Osteocyte (in vitro differentiated cells): Measurements from ENCODE around the gene SLC17A8. TPM values are rescaled to one million over a fixed set of nuclear protein-coding genes. Genes with fewer than 3 reads are reported as not detected.
"Not testable (repeated sequence)": the region's sequence is repeated elsewhere in the genome, so short reads cannot be mapped to it uniquely, and the experiment has no call there.

Experiments
- DNase-seq: peaks from one replicate; pipeline ENCODE4 v3.0.0; 2021; ENCODE audit warnings: mixed read lengths; ENCODE audit not compliant: unreplicated experiment; ENCODE audit errors: extremely low spot score
- H3K27ac Mint-ChIP-seq: one replicate; pipeline ENCODE4 v1.8.0; 2021; ENCODE audit warnings: mild to moderate bottlenecking, mixed read lengths; ENCODE audit not compliant: unreplicated experiment
- H3K27me3 Mint-ChIP-seq: one replicate; pipeline ENCODE4 v1.8.0; 2021; ENCODE audit warnings: mixed read lengths; ENCODE audit not compliant: unreplicated experiment
- H3K36me3 Mint-ChIP-seq: one replicate; pipeline ENCODE4 v1.8.0; 2021; ENCODE audit warnings: mixed read lengths; ENCODE audit not compliant: unreplicated experiment
- H3K4me1 Mint-ChIP-seq: one replicate; pipeline ENCODE4 v1.8.0; 2021; ENCODE audit warnings: mixed read lengths; ENCODE audit not compliant: unreplicated experiment
- H3K4me3 Mint-ChIP-seq: one replicate; pipeline ENCODE4 v1.8.0; 2021; ENCODE audit warnings: mild to moderate bottlenecking, moderate library complexity, mixed read lengths; ENCODE audit not compliant: unreplicated experiment
- H3K9me3 Mint-ChIP-seq: one replicate; pipeline ENCODE4 v1.8.0; 2021; ENCODE audit warnings: mixed read lengths; ENCODE audit not compliant: unreplicated experiment
- CTCF ChIP-seq: fragments of 200-600 bp; sonication (generic); IDR thresholded peaks from 2 replicates; pipeline ENCODE4 v1.5.0; 2021; ENCODE audit warnings: antibody characterized with exemption, mild to moderate bottlenecking, moderate library complexity
- total RNA-seq: library from RNA; stranded (reverse); gene quantifications from 2 replicates; pipeline ENCODE4 v1.2.1, GENCODE V29; 2021

Gene SLC17A8
- total RNA-seq, 1 donor from 2014 or later: not detected

GRCh38 chr12:100337727-100338126, 19.1 kb upstream of the SLC17A8 start:
- no peaks in the 10 kb centered on the region for H3K4me1 Mint-ChIP-seq
- peaks cover 38% of the 10 kb centered on the region for H3K36me3 Mint-ChIP-seq
- no peak overlapping the region for H3K4me3 Mint-ChIP-seq
- no peak overlapping the region for H3K27ac Mint-ChIP-seq
- no peaks in the 10 kb centered on the region for H3K27me3 Mint-ChIP-seq
- TF ChIP-seq CTCF: no peak
- no peak for DNase-seq
- H3K9me3 Mint-ChIP-seq: peaks cover 4% of the 10 kb centered on the region

GRCh38 chr12:100339071-100339470, 17.8 kb upstream of the SLC17A8 start:
- H3K36me3 Mint-ChIP-seq: peaks cover 36% of the 10 kb centered on the region
- no peaks in the 10 kb centered on the region for H3K27me3 Mint-ChIP-seq
- peaks cover 4% of the 10 kb centered on the region for H3K9me3 Mint-ChIP-seq
- no peak overlapping the region for H3K4me3 Mint-ChIP-seq
- DNase-seq: no peak
- H3K27ac Mint-ChIP-seq: no peak overlapping the region
- no peak for TF ChIP-seq CTCF
- no peaks in the 10 kb centered on the region for H3K4me1 Mint-ChIP-seq

DNA sequence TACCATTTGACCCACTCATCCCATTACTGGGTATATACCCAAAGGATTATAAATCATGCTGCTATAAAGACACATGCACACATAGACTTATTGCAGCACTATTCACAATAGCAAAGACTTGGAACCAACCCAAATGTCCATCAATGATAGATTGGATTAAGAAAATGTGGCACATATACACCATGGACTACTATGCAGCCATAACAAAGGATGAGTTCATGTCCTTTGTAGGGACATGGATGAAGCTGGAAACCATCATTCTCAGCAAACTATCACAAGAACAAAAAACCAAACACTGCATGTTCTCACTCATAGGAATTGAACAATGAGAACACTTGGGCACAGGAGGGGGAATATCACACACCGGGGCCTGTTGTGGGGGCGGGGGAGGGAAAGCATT, 14.0 kb upstream of the SLC17A8 start:
- H3K4me3 Mint-ChIP-seq, H3K27me3 Mint-ChIP-seq, H3K9me3 Mint-ChIP-seq, DNase-seq, H3K27ac Mint-ChIP-seq, H3K4me1 Mint-ChIP-seq: not testable (repeated sequence)
- H3K36me3 Mint-ChIP-seq: peaks cover 17% of the 10 kb centered on the region

GRCh38 chr12:100344351-100344750, 12.5 kb upstream of the SLC17A8 start:
- not testable (repeated sequence) for H3K4me1 Mint-ChIP-seq, H3K9me3 Mint-ChIP-seq, H3K27me3 Mint-ChIP-seq, H3K36me3 Mint-ChIP-seq, DNase-seq, H3K4me3 Mint-ChIP-seq, H3K27ac Mint-ChIP-seq

GRCh38 chr12:100345020-100345767, 11.7 kb upstream of the SLC17A8 start:
- Mint-ChIP-seq H3K9me3 (peaks cover 4% of the 10 kb centered on the region), H3K27me3 (peaks cover 2% of the 10 kb centered on the region), H3K4me1 (no peaks in the 10 kb centered on the region), H3K4me3 (no peak overlapping the region), H3K27ac (no peak overlapping the region), H3K36me3 (peaks cover 6% of the 10 kb centered on the region)
- TF ChIP-seq CTCF: no peak
- DNase-seq: no peak

DNA sequence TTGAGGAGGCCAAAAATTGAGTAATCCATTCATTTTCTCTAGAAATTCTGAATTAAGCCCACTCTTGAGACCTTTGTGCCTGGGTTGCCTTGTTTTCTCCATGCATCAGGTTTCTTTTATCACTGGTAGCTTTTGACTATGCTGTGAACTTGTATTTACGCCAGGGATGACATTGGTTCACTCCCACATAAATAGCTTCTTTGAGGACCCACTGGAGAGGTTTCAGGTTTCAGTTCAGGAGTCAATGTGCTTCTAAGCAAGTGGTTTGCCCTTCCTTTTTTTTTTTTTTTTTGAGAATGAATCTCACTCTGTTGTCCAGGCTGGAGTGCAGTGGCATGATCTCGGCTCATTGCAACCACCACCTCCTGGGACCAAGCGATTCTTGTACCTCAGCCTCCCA, 10.2 kb upstream of the SLC17A8 start:
- no peak for DNase-seq
- no peak overlapping the region for H3K27ac Mint-ChIP-seq
- peaks cover 6% of the 10 kb centered on the region for H3K36me3 Mint-ChIP-seq
- TF ChIP-seq CTCF: no peak
- peaks cover 4% of the 10 kb centered on the region for H3K9me3 Mint-ChIP-seq
- H3K27me3 Mint-ChIP-seq: peaks cover 4% of the 10 kb centered on the region
- no peaks in the 10 kb centered on the region for H3K4me1 Mint-ChIP-seq
- H3K4me3 Mint-ChIP-seq: no peak overlapping the region
